H9 (cell line): ENCODE measurements around the gene ATP8B4. TPM values are rescaled to one million over a fixed set of nuclear protein-coding genes. Genes with fewer than 3 reads are reported as not detected.
A peak's percentile ranks its signal among the peaks of the same experiment; 100 is the strongest.

Experiments
- DNase-seq: peaks from one replicate; pipeline ENCODE4 v3.0.0-alpha.2; 2017
- H2AFZ ChIP-seq: one replicate; pipeline ENCODE4 v1.6.1; 2013; ENCODE audit warnings: mild to moderate bottlenecking, low read length, control low read depth, moderate library complexity
- H2AK5ac ChIP-seq: 2 replicates; pipeline ENCODE4 v1.6.1; 2013; ENCODE audit warnings: low read length, control low read depth, mixed read lengths; ENCODE audit not compliant: insufficient read length
- H2BK120ac ChIP-seq: one replicate; pipeline ENCODE4 v1.6.1; 2013; ENCODE audit warnings: low read depth, mild to moderate bottlenecking, low read length, control low read depth, inconsistent platforms; ENCODE audit not compliant: poor library complexity, severe bottlenecking
- H2BK12ac ChIP-seq: 2 replicates; pipeline ENCODE4 v1.6.1; 2013; ENCODE audit warnings: low read length, control low read depth, mixed read lengths, low read depth; ENCODE audit not compliant: insufficient read length
- H2BK15ac ChIP-seq: 2 replicates; pipeline ENCODE4 v1.6.1; 2013; ENCODE audit warnings: low read depth, low read length, control low read depth
- H2BK20ac ChIP-seq: one replicate; pipeline ENCODE4 v1.6.1; 2013; ENCODE audit warnings: low read depth, mild to moderate bottlenecking, low read length, control low read depth, inconsistent platforms; ENCODE audit not compliant: poor library complexity, severe bottlenecking
- H2BK5ac ChIP-seq: 2 replicates; pipeline ENCODE4 v1.6.1; 2013; ENCODE audit warnings: low read length, control low read depth, mixed read lengths; ENCODE audit not compliant: insufficient read length
- H3K14ac ChIP-seq: 2 replicates; pipeline ENCODE4 v1.6.1; 2013; ENCODE audit warnings: low read length, control low read depth; ENCODE audit not compliant: insufficient read depth
- H3K18ac ChIP-seq: 2 replicates; pipeline ENCODE4 v1.6.1; 2013; ENCODE audit warnings: low read depth, mild to moderate bottlenecking, mixed read lengths, low read length, control low read depth; ENCODE audit not compliant: insufficient read length
- H3K23ac ChIP-seq: 2 replicates; pipeline ENCODE4 v1.6.1; 2013; ENCODE audit warnings: low read length, control low read depth, mixed read lengths, low read depth; ENCODE audit not compliant: insufficient read length
- H3K23me2 ChIP-seq: 2 replicates; pipeline ENCODE4 v1.6.1; 2013; ENCODE audit warnings: low read depth, mild to moderate bottlenecking, mixed read lengths, low read length, control low read depth; ENCODE audit not compliant: insufficient read length, poor library complexity, severe bottlenecking
- H3K27ac ChIP-seq: 2 replicates; pipeline ENCODE4 v1.5.1; 2013; ENCODE audit warnings: low read length, control low read depth, mixed read lengths, low read depth; ENCODE audit not compliant: insufficient read length
- H3K27me3 ChIP-seq: 2 replicates; pipeline ENCODE4 v1.6.1; 2013; ENCODE audit warnings: low read length, control low read depth, inconsistent platforms; ENCODE audit not compliant: insufficient read depth
- H3K4ac ChIP-seq: 2 replicates; pipeline ENCODE4 v1.6.1; 2013; ENCODE audit warnings: low read depth, mild to moderate bottlenecking, control low read depth, inconsistent platforms, low read length, moderate library complexity
- H3K4me1 ChIP-seq: 2 replicates; pipeline ENCODE4 v1.6.1; 2013; ENCODE audit warnings: low read length, control low read depth, inconsistent platforms; ENCODE audit not compliant: insufficient read depth
- H3K4me2 ChIP-seq: 2 replicates; pipeline ENCODE4 v1.6.1; 2013; ENCODE audit warnings: low read length, control low read depth, mixed read lengths; ENCODE audit not compliant: insufficient read length, insufficient read depth
- H3K56ac ChIP-seq: 2 replicates; pipeline ENCODE4 v1.6.1; 2013; ENCODE audit warnings: low read depth, mild to moderate bottlenecking, mixed read lengths, low read length, control low read depth; ENCODE audit not compliant: insufficient read length
- H3K79me1 ChIP-seq: 2 replicates; pipeline ENCODE4 v1.6.1; 2013; ENCODE audit warnings: low read depth, mild to moderate bottlenecking, moderate library complexity, low read length, control low read depth, inconsistent platforms; ENCODE audit not compliant: insufficient read depth, poor library complexity, severe bottlenecking
- H3K79me2 ChIP-seq: 2 replicates; pipeline ENCODE4 v1.6.1; 2013; ENCODE audit warnings: low read length, control low read depth, inconsistent platforms; ENCODE audit not compliant: insufficient read depth
- H3K9ac ChIP-seq: 2 replicates; pipeline ENCODE4 v1.6.1; 2013; ENCODE audit warnings: low read length, control low read depth, mixed read lengths; ENCODE audit not compliant: insufficient read length; ENCODE audit errors: extremely low read depth
- H3K9me3 ChIP-seq: one replicate; pipeline ENCODE4 v1.6.1; 2013; ENCODE audit warnings: low read depth, low read length, inconsistent platforms; ENCODE audit not compliant: control insufficient read depth
- H3T11ph ChIP-seq: one replicate; pipeline ENCODE4 v1.6.1; 2013; ENCODE audit warnings: mild to moderate bottlenecking, low read length, control low read depth, inconsistent platforms
- H4K20me1 ChIP-seq: one replicate; pipeline ENCODE4 v1.6.1; 2013; ENCODE audit not compliant: control insufficient read depth, insufficient read length, insufficient read depth
- H4K5ac ChIP-seq: 2 replicates; pipeline ENCODE4 v1.6.1; 2013; ENCODE audit warnings: low read depth, mild to moderate bottlenecking, mixed read lengths, low read length, control low read depth; ENCODE audit not compliant: insufficient read length
- H4K8ac ChIP-seq: replicated peaks from 2 replicates; pipeline ENCODE4 v1.6.1; 2013; ENCODE audit warnings: low read length, control low read depth, mixed read lengths, low read depth; ENCODE audit not compliant: insufficient read length
- H4K91ac ChIP-seq: 2 replicates; pipeline ENCODE4 v1.6.1; 2013; ENCODE audit warnings: low read depth, mild to moderate bottlenecking, moderate library complexity, mixed read lengths, low read length, control low read depth; ENCODE audit not compliant: insufficient read length
- H3K27ac Mint-ChIP-seq, 3 experiments: 2 replicates in 2 of 3; 3 replicates in 1 of 3; pipeline ENCODE4 v1.8.0; 2020 to 2021; ENCODE audit warnings: mixed read lengths in 3 of 3, mild to moderate bottlenecking in 1 of 3, moderate library complexity in 1 of 3
- H3K27me3 Mint-ChIP-seq: 2 replicates; pipeline ENCODE4 v1.8.0; 2021; ENCODE audit warnings: low read depth, mild to moderate bottlenecking, moderate library complexity, mixed read lengths
- H3K36me3 Mint-ChIP-seq, 3 experiments: 2 replicates in 2 of 3; 3 replicates in 1 of 3; pipeline ENCODE4 v1.8.0; 2020 to 2021; ENCODE audit warnings: low read depth in 3 of 3, mixed read lengths in 3 of 3; ENCODE audit not compliant: insufficient read depth in 1 of 3
- H3K4me1 Mint-ChIP-seq, 2 experiments: 2 replicates each; pipeline ENCODE4 v1.8.0; 2020; ENCODE audit warnings: mixed read lengths in 2 of 2
- H3K4me3 Mint-ChIP-seq, 2 experiments: 2 replicates in 1 of 2; 3 replicates in 1 of 2; pipeline ENCODE4 v1.8.0; 2020 to 2021; ENCODE audit warnings: mild to moderate bottlenecking in 2 of 2, mixed read lengths in 2 of 2, moderate library complexity in 1 of 2
- H3K9me3 Mint-ChIP-seq, 2 experiments: 2 replicates in 1 of 2; 3 replicates in 1 of 2; pipeline ENCODE4 v1.8.0; 2020; ENCODE audit warnings: mild to moderate bottlenecking in 2 of 2, mixed read lengths in 2 of 2, moderate library complexity in 1 of 2
- CTCF ChIP-seq: fragments of 200-600 bp; sonication (generic); conservative IDR thresholded peaks from 3 replicates; pipeline ENCODE4 v1.8.0; 2021; ENCODE audit warnings: antibody characterized with exemption, mild to moderate bottlenecking
- total RNA-seq: library from RNA; stranded (reverse); gene quantifications from 2 replicates; pipeline ENCODE4 v1.2.1, GENCODE V29; 2021

ATP8B4 gene
- total RNA-seq, 1 experiment from 2014 or later, result 0.52 TPM

GRCh38 chr15:50128266-50128665 is 9.2 kb upstream of the ATP8B4 start:
- Histone ChIP-seq H3K27ac (no peak overlapping the region), H2BK12ac (no peak overlapping the region), H4K8ac (no peak overlapping the region), H2BK5ac (no peak overlapping the region), H3K4ac (no peak overlapping the region), H2BK120ac (no peak overlapping the region), H4K20me1 (no peaks in the 10 kb centered on the region), H3K9me3 (no peaks in the 10 kb centered on the region), H3K79me1 (no peaks in the 10 kb centered on the region), H3K56ac (no peak overlapping the region), H3K4me2 (no peak overlapping the region), H3K27me3 (no peaks in the 10 kb centered on the region), H3K9ac (no peak overlapping the region), H3K23me2 (no peaks in the 10 kb centered on the region), H2AFZ (no peak overlapping the region), H4K5ac (no peak overlapping the region), H4K91ac (no peak overlapping the region), H3K14ac (no peak overlapping the region), H3K79me2 (no peaks in the 10 kb centered on the region), H3T11ph (no peak overlapping the region), H2AK5ac (no peak overlapping the region), H2BK20ac (no peak overlapping the region), H2BK15ac (no peak overlapping the region), H3K18ac (no peak overlapping the region), H3K23ac (no peak overlapping the region), H3K4me1 (peaks cover 2% of the 10 kb centered on the region; the same call in 1 of the 2 replicates)
- TF ChIP-seq CTCF, result peak; percentile 49; the same call in 2 of the 3 replicates
- no peak overlapping the region for H3K27ac Mint-ChIP-seq
- H3K9me3 Mint-ChIP-seq, result peaks cover 8 to 12% of the 10 kb centered on the region in 2 experiments; a peak in 4 of 5 replicates
- peaks cover 0 to 6% (median 2%) of the 10 kb centered on the region in 3 experiments; a peak in 4 of 7 replicates for H3K36me3 Mint-ChIP-seq
- no peaks in the 10 kb centered on the region for H3K27me3 Mint-ChIP-seq
- peaks cover 19 to 21% of the 10 kb centered on the region in 2 experiments for H3K4me1 Mint-ChIP-seq
- peak; percentile 38 for DNase-seq
- no peak overlapping the region for H3K4me3 Mint-ChIP-seq
